HG03520 (cell line): ENCODE measurements around the gene C19orf81.

ENCODE experiments used
- ATAC-seq: cut with Tn5 transposase; IDR thresholded peaks from one replicate; pipeline ENCODE4 v1.9.1; 2021; ENCODE audit warnings: mild to moderate bottlenecking, moderate library complexity; ENCODE audit not compliant: unreplicated experiment

Gene C19orf81

GRCh38 chr19:50658441-50659317 is 9.4 kb downstream of the C19orf81 start:
- ATAC-seq = no peak

GRCh38 chr19:50659318-50660087 is 10.3 kb downstream of the C19orf81 start:
- no peak for ATAC-seq

GRCh38 chr19:50660088-50660366 is 10.8 kb downstream of the C19orf81 start:
- no peak for ATAC-seq

- no peak for ATAC-seq
Observed at GRCh38 chr19:50661023-50661422, 11.8 kb downstream of the C19orf81 start.

- ATAC-seq = no peak
Observed at GRCh38 chr19:50661766-50662650, 12.8 kb downstream of the C19orf81 start.

GRCh38 chr19:50662651-50663481 is 13.6 kb downstream of the C19orf81 start:
- no peak for ATAC-seq

- no peak for ATAC-seq
Observed at GRCh38 chr19:50663482-50663790, 14.2 kb downstream of the C19orf81 start.

GRCh38 chr19:50664204-50664603 is 15.0 kb downstream of the C19orf81 start:
- no peak for ATAC-seq

GRCh38 chr19:50666346-50667176 is 17.3 kb downstream of the C19orf81 start:
- ATAC-seq = no peak

GRCh38 chr19:50667177-50667758 is 18.0 kb downstream of the C19orf81 start:
- no peak for ATAC-seq

GRCh38 chr19:50667759-50668231 is 18.6 kb downstream of the C19orf81 start:
- ATAC-seq = no peak

- ATAC-seq = no peak
Observed at GRCh38 chr19:50668416-50668815, 19.2 kb downstream of the C19orf81 start.

- no peak for ATAC-seq
Observed at GRCh38 chr19:50668879-50669278, 19.6 kb downstream of the C19orf81 start.

GRCh38 chr19:50669302-50670101 is 20.3 kb downstream of the C19orf81 start:
- ATAC-seq = no peak

GRCh38 chr19:50670102-50670380 is 20.8 kb downstream of the C19orf81 start:
- ATAC-seq = no peak

- ATAC-seq = no peak
Observed at GRCh38 chr19:50673118-50673517, 23.9 kb downstream of the C19orf81 start.

- ATAC-seq = no peak
Observed at GRCh38 chr19:50676625-50677197, 27.5 kb downstream of the C19orf81 start.

GRCh38 chr19:50677636-50678035 is 28.4 kb downstream of the C19orf81 start:
- ATAC-seq = no peak
